Gastroesophageal sphincter (tissue), 4 donors: Measurements from ENCODE around the gene BCR. TPM values are rescaled to one million over a fixed set of nuclear protein-coding genes. Genes with fewer than 3 reads are reported as not detected.

Experiments
- ATAC-seq: fragments of 150-250 bp; one replicate; pipeline ENCODE4 v1.9.1; 2016; ENCODE audit warnings: mild to moderate bottlenecking, moderate library complexity
- H3K27ac ChIP-seq, 4 donors: fragments of 200-600 bp; sonication (generic) in 3 of 4; 1 replicate in 3 of 4; 2 replicates in 1 of 4; pipeline ENCODE4 v1.5.1; 2016 to 2019
- H3K27me3 ChIP-seq: fragments of 200-600 bp; sonication (generic); one replicate; pipeline ENCODE4 v1.5.1; 2019
- H3K36me3 ChIP-seq, 2 donors: fragments of 200-600 bp; sonication (generic); one replicate each; pipeline ENCODE4 v1.5.1; 2019; ENCODE audit warnings: control low read depth in 1 of 2
- H3K4me1 ChIP-seq, 3 donors: fragments of 200-600 bp; sonication (generic); 1 replicate in 2 of 3; 2 replicates in 1 of 3; pipeline ENCODE4 v1.5.1; 2016 to 2019; ENCODE audit warnings: control low read depth in 2 of 3
- H3K4me3 ChIP-seq, 2 donors: fragments of 200-600 bp; sonication (generic); one replicate each; pipeline ENCODE4 v1.5.1; 2019; ENCODE audit warnings: mild to moderate bottlenecking in 1 of 2, moderate library complexity in 1 of 2
- H3K9me3 ChIP-seq, 3 donors: fragments of 200-600 bp; sonication (generic); one replicate each; pipeline ENCODE4 v1.5.1; 2017 to 2019; ENCODE audit warnings: control low read depth in 2 of 3
- EP300 ChIP-seq: sonication (generic); formaldehyde crosslinking; IDR thresholded peaks from one replicate; pipeline ENCODE4 v1.6.1; 2017; ENCODE audit warnings: antibody characterized with exemption, mild to moderate bottlenecking
- POLR2A ChIP-seq, 2 donors: fragments of 450-650 bp; IDR thresholded peaks; one replicate each; pipeline ENCODE4 v1.6.1; 2017; ENCODE audit warnings: antibody characterized with exemption in 2 of 2, mild to moderate bottlenecking in 2 of 2, moderate library complexity in 1 of 2
- POLR2AphosphoS5 ChIP-seq: sonication (generic); formaldehyde crosslinking; IDR thresholded peaks from one replicate; pipeline ENCODE4 v1.6.1; 2017; ENCODE audit warnings: antibody characterized with exemption
- WGBS, 2 donors: methylation state at CpG; one replicate each; pipeline ENCODE4 v1.1.5; 2018; ENCODE audit warnings: low coverage in 1 of 2; 5-methylcytosine and 5-hydroxymethylcytosine counted together
- total RNA-seq, 4 donors: library from RNA; depleted of rRNA; stranded (reverse); fragments of >200 nt; gene quantifications; one replicate each; pipeline ENCODE4 v1.1.0, GENCODE V29; 2016
- TF ChIP-seq, protein P1 (sequence below), 4 experiments: fragments of 200-600 bp in 2 of 4; fragments of 450-650 bp in 2 of 4; sonication (generic) in 1 of 4; IDR thresholded peaks; one replicate each; pipeline ENCODE4 v1.5.1; 2017 to 2019; ENCODE audit warnings: antibody characterized with exemption in 4 of 4, mild to moderate bottlenecking in 2 of 4, moderate library complexity in 2 of 4

BCR gene
- total RNA-seq, 4 donors from 2014 or later, result 39.2 to 81.1 (median 46.2) TPM

DNA sequence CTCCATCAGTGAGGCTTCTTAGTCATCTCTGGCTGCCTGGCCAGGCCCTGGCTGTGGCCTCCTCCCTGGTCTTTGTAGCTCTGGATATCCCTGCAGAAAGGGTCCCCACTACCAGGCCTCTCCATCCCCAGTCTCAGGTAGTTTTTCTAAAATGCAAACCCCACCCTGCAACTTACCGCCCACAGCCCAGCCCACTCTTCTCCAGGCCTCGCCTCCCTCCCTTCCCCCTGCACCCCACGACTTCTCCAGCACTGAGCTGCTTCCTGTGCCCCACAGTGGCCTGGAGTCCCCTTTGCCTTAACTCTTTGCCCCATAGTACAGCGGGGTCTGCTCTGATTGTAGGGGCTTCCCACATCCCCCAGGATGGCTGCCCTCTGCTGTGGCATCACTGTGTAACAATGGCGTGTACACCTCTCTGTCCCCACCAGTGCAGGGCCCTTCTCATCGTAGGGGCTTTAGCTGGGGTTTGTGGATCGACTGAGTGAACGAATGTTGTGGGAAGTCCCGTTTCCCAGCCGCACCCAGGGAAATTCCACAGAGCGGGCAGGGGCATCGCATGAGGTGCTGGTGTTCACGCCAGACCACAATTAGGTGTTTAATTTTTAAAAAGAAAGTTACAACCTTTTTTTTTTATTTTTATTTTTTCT is 111.6 kb downstream of the BCR start:
- H3K4me3 ChIP-seq, result no peak overlapping the region
- WGBS, 2 donors, result 89 to 100% methylated on average over 2 to 10 of the region's 13 CpGs
- TF ChIP-seq EP300, result no peak
- TF ChIP-seq POLR2A (IDR thresholded peaks at IDR 0.05), result no peak
- TF ChIP-seq, protein P1, sequence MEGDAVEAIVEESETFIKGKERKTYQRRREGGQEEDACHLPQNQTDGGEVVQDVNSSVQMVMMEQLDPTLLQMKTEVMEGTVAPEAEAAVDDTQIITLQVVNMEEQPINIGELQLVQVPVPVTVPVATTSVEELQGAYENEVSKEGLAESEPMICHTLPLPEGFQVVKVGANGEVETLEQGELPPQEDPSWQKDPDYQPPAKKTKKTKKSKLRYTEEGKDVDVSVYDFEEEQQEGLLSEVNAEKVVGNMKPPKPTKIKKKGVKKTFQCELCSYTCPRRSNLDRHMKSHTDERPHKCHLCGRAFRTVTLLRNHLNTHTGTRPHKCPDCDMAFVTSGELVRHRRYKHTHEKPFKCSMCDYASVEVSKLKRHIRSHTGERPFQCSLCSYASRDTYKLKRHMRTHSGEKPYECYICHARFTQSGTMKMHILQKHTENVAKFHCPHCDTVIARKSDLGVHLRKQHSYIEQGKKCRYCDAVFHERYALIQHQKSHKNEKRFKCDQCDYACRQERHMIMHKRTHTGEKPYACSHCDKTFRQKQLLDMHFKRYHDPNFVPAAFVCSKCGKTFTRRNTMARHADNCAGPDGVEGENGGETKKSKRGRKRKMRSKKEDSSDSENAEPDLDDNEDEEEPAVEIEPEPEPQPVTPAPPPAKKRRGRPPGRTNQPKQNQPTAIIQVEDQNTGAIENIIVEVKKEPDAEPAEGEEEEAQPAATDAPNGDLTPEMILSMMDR (IDR thresholded peaks at IDR 0.05), result no peak
- TF ChIP-seq POLR2AphosphoS5, result no peak
- peaks cover 0 to 17% (median 0%) of the 10 kb centered on the region in 3 donors for H3K4me1 ChIP-seq
- H3K27me3 ChIP-seq, result no peaks in the 10 kb centered on the region
- no peak for ATAC-seq
- H3K36me3 ChIP-seq, result peaks cover 0 to 100% of the 10 kb centered on the region in 2 donors
- no peak overlapping the region for H3K27ac ChIP-seq
- H3K9me3 ChIP-seq, result no peaks in the 10 kb centered on the region

DNA sequence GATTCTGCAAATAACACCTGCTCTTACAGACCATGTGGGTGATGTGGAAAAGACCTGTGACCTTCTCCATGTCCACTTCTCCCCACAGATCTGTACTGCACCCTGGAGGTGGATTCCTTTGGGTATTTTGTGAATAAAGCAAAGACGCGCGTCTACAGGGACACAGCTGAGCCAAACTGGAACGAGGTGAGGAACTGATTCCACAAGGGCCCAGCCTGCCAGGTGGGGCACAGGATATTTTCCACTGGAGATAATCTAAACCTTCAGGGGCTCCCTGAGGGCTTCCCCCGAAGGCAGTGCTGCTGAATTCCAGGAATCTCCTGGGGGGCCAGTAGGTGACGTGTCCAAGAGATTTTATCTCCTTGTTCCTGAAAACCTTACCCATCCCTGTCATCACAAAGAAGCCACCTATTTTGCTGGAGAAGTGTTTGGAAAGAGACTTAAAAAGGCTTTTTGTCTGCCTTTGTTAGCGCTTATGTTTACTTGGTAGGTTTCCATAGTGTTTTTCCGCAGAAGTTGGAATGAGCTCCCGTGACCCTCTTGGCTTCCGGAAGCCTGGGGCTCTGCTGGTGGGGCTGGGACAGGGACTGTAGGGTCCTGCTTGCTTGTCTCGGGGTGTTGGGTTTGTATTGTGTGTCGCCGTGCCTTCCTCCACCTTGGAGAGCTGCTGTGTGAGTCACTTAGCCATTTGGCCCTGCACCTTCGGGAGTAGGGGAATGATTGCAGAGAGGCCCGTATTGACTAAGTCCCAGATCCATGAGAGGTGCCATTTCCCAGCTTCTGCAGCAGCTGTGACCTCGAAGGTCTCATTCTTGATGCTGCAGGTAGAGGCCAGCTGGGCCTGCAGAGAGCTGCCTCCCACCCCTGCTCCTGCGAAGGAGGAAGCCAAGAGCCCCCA is 112.4 kb downstream of the BCR start:
- Histone ChIP-seq H3K36me3 (peaks cover 0 to 100% of the 10 kb centered on the region in 2 donors), H3K9me3 (no peaks in the 10 kb centered on the region), H3K27me3 (no peaks in the 10 kb centered on the region), H3K27ac (peak overlapping the region in 1 of 4 donors; percentile 21), H3K4me1 (peaks cover 0 to 17% (median 0%) of the 10 kb centered on the region in 3 donors), H3K4me3 (no peak overlapping the region)
- WGBS, 2 donors, result 49 to 63% methylated on average over 6 of the region's 17 CpGs
- TF ChIP-seq, protein P1 (IDR thresholded peaks at IDR 0.05), result no peak
- TF ChIP-seq EP300 (no peak), POLR2AphosphoS5 (no peak), POLR2A (IDR thresholded peaks at IDR 0.05) (no peak)
- ATAC-seq, result no peak

DNA sequence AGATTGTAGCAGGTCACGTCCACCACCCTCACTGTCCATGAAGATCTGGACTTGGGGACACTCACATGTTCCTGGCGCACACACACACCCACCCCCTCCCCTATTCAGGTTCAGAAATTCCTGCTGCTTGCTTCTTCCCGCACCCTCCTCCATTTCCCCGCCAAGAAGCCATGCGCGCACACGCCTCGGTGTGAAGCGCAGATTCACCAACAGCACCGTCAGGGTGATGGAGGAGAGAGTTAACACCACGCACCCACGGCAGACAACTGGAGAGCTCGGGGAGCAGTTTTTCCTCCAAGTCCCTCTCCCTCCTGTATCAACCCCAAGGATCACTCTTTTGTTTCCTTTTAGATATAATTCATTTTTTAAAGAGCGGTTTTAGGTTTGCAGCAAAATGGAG is 113.4 kb downstream of the BCR start:
- WGBS, 2 donors, result 85 to 100% methylated on average over 1 to 11 of the region's 14 CpGs
- Histone ChIP-seq H3K4me1 (peaks cover 0 to 17% (median 0%) of the 10 kb centered on the region in 3 donors), H3K36me3 (peaks cover 0 to 100% of the 10 kb centered on the region in 2 donors), H3K4me3 (no peak overlapping the region), H3K9me3 (no peaks in the 10 kb centered on the region), H3K27me3 (no peaks in the 10 kb centered on the region), H3K27ac (no peak overlapping the region)
- ATAC-seq, result no peak
- TF ChIP-seq POLR2A (IDR thresholded peaks at IDR 0.05) (no peak), EP300 (no peak), POLR2AphosphoS5 (no peak)
- TF ChIP-seq, protein P1 (IDR thresholded peaks at IDR 0.05), result no peak

DNA sequence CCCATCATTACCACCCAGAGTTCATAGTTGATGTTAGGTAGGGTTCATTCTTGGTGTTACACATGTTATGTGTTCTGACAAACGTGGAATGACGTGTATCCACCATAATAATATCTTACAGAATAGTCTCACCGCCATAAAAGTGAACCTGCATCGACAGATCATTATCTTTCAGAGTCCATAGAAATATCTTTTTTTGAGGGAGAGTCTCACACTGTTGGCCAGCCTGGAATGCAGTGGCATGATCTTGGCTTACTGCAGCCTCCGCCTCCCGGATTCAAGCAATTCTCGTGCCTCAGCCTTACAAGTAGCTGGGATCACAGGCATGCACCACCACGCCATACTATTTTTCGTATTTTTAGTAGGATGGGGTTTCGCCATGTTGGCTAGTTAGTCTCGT is 113.9 kb downstream of the BCR start:
- peaks cover 0 to 100% of the 10 kb centered on the region in 2 donors for H3K36me3 ChIP-seq
- no peak for ATAC-seq
- no peak overlapping the region for H3K4me3 ChIP-seq
- no peaks in the 10 kb centered on the region for H3K27me3 ChIP-seq
- H3K27ac ChIP-seq, result no peak overlapping the region
- H3K4me1 ChIP-seq, result peaks cover 0 to 15% (median 0%) of the 10 kb centered on the region in 3 donors
- TF ChIP-seq POLR2A (IDR thresholded peaks at IDR 0.05), result no peak
- TF ChIP-seq POLR2AphosphoS5, result no peak
- TF ChIP-seq EP300, result no peak
- TF ChIP-seq, protein P1 (IDR thresholded peaks at IDR 0.05), result no peak
- H3K9me3 ChIP-seq, result no peaks in the 10 kb centered on the region
- 83 to 95% methylated on average over 2 to 11 of the region's 11 CpGs for WGBS, 2 donors
